ENCODE data around the gene MCUB. TPM values are rescaled to one million over a fixed set of nuclear protein-coding genes. Genes with fewer than 3 reads are reported as not detected.
"Not testable (repeated sequence)": the region's sequence is repeated elsewhere in the genome, so short reads cannot be mapped to it uniquely, and the experiment has no call there.

The MCUB gene
- polyA plus RNA-seq, 1 donor from 2014 or later: 151 TPM

- peaks cover 3% of the 10 kb centered on the region for H3K36me3 Mint-ChIP-seq
- H3K9me3 Mint-ChIP-seq: no peaks in the 10 kb centered on the region
- H3K4me3 Mint-ChIP-seq: peak overlapping the region in 3 of 4 donors; percentile 2 to 44 (median 28)
- H3K27me3 Mint-ChIP-seq: no peaks in the 10 kb centered on the region
- peaks cover 34 to 44% (median 42%) of the 10 kb centered on the region in 3 donors for H3K4me1 Mint-ChIP-seq
- peak overlapping the region; percentile 32 to 78 (median 36) for H3K27ac Mint-ChIP-seq
Observed at GRCh38 chr4:109562457-109563239, 2.6 kb downstream of the MCUB start.

- Mint-ChIP-seq H3K27ac (no peak overlapping the region), H3K4me3 (peak overlapping the region in 1 of 4 donors; percentile 31), H3K36me3 (peaks cover 12% of the 10 kb centered on the region), H3K4me1 (peaks cover 37 to 46% (median 46%) of the 10 kb centered on the region in 3 donors), H3K27me3 (no peaks in the 10 kb centered on the region), H3K9me3 (peaks cover 0 to 6% (median 0%) of the 10 kb centered on the region in 3 donors)
Observed at GRCh38 chr4:109571494-109571893, 11.4 kb downstream of the MCUB start.

GRCh38 chr4:109572154-109572553, 12.1 kb downstream of the MCUB start:
- Mint-ChIP-seq H3K9me3 (peaks cover 0 to 7% (median 0%) of the 10 kb centered on the region in 3 donors), H3K27me3 (no peaks in the 10 kb centered on the region), H3K4me1 (peaks cover 35 to 42% (median 40%) of the 10 kb centered on the region in 3 donors), H3K27ac (no peak overlapping the region), H3K36me3 (peaks cover 12% of the 10 kb centered on the region), H3K4me3 (no peak overlapping the region)

GRCh38 chr4:109574443-109574850, 14.4 kb downstream of the MCUB start:
- peak overlapping the region in 1 of 3 donors; percentile 7 for H3K27ac Mint-ChIP-seq
- peaks cover 14% of the 10 kb centered on the region for H3K36me3 Mint-ChIP-seq
- H3K27me3 Mint-ChIP-seq: no peaks in the 10 kb centered on the region
- peak overlapping the region in 1 of 4 donors; percentile 33 for H3K4me3 Mint-ChIP-seq
- H3K9me3 Mint-ChIP-seq: peaks cover 0 to 7% (median 0%) of the 10 kb centered on the region in 3 donors
- peaks cover 34 to 37% (median 35%) of the 10 kb centered on the region in 3 donors for H3K4me1 Mint-ChIP-seq

GRCh38 chr4:109574931-109575804, 15.1 kb downstream of the MCUB start:
- Mint-ChIP-seq H3K4me1 (peaks cover 30 to 33% (median 31%) of the 10 kb centered on the region in 3 donors), H3K27ac (peak overlapping the region in 1 of 3 donors; percentile 7), H3K4me3 (peak overlapping the region in 1 of 4 donors; percentile 33), H3K36me3 (peaks cover 14% of the 10 kb centered on the region), H3K9me3 (peaks cover 0 to 7% (median 0%) of the 10 kb centered on the region in 3 donors), H3K27me3 (no peaks in the 10 kb centered on the region)

GRCh38 chr4:109576462-109576861, 16.4 kb downstream of the MCUB start:
- no peak overlapping the region for H3K27ac Mint-ChIP-seq
- no peak overlapping the region for H3K4me3 Mint-ChIP-seq
- H3K27me3 Mint-ChIP-seq: no peaks in the 10 kb centered on the region
- peaks cover 0 to 3% (median 0%) of the 10 kb centered on the region in 3 donors for H3K9me3 Mint-ChIP-seq
- H3K36me3 Mint-ChIP-seq: peaks cover 13% of the 10 kb centered on the region
- peaks cover 26 to 28% (median 27%) of the 10 kb centered on the region in 3 donors for H3K4me1 Mint-ChIP-seq

GRCh38 chr4:109578846-109579245, 18.8 kb downstream of the MCUB start:
- H3K36me3 Mint-ChIP-seq: peaks cover 8% of the 10 kb centered on the region
- H3K27ac Mint-ChIP-seq: no peak overlapping the region
- no peaks in the 10 kb centered on the region for H3K27me3 Mint-ChIP-seq
- no peak overlapping the region for H3K4me3 Mint-ChIP-seq
- H3K9me3 Mint-ChIP-seq: peaks cover 0 to 3% (median 3%) of the 10 kb centered on the region in 3 donors
- peaks cover 27 to 32% (median 32%) of the 10 kb centered on the region in 3 donors for H3K4me1 Mint-ChIP-seq

- not testable (repeated sequence) for H3K27ac Mint-ChIP-seq, H3K9me3 Mint-ChIP-seq, H3K36me3 Mint-ChIP-seq, H3K27me3 Mint-ChIP-seq, H3K4me3 Mint-ChIP-seq
- peaks cover 29 to 34% (median 30%) of the 10 kb centered on the region in 3 donors for H3K4me1 Mint-ChIP-seq
Observed at GRCh38 chr4:109579997-109580396, 20.0 kb downstream of the MCUB start.

- Mint-ChIP-seq H3K4me1 (peaks cover 35 to 47% (median 44%) of the 10 kb centered on the region in 3 donors), H3K9me3 (no peaks in the 10 kb centered on the region), H3K27ac (no peak overlapping the region), H3K4me3 (no peak overlapping the region), H3K36me3 (peaks cover 14% of the 10 kb centered on the region), H3K27me3 (no peaks in the 10 kb centered on the region)
Observed at GRCh38 chr4:109588176-109588575, 28.1 kb downstream of the MCUB start.

- Mint-ChIP-seq H3K4me3 (no peak overlapping the region), H3K27me3 (no peaks in the 10 kb centered on the region), H3K27ac (no peak overlapping the region), H3K36me3 (peaks cover 14% of the 10 kb centered on the region), H3K4me1 (peaks cover 29 to 41% (median 34%) of the 10 kb centered on the region in 3 donors), H3K9me3 (no peaks in the 10 kb centered on the region)
Observed at GRCh38 chr4:109589119-109589518, 29.1 kb downstream of the MCUB start.

GRCh38 chr4:109589605-109590004, 29.6 kb downstream of the MCUB start:
- H3K27ac Mint-ChIP-seq: no peak overlapping the region
- H3K4me3 Mint-ChIP-seq: no peak overlapping the region
- H3K4me1 Mint-ChIP-seq: peaks cover 24 to 36% (median 29%) of the 10 kb centered on the region in 3 donors
- peaks cover 14% of the 10 kb centered on the region for H3K36me3 Mint-ChIP-seq
- H3K27me3 Mint-ChIP-seq: no peaks in the 10 kb centered on the region
- no peaks in the 10 kb centered on the region for H3K9me3 Mint-ChIP-seq

GRCh38 chr4:109590905-109591304, 30.9 kb downstream of the MCUB start:
- Mint-ChIP-seq H3K27ac (peak overlapping the region in 2 of 3 donors; percentile 50 to 77), H3K4me3 (no peak overlapping the region), H3K9me3 (no peaks in the 10 kb centered on the region), H3K36me3 (peaks cover 11% of the 10 kb centered on the region), H3K4me1 (peaks cover 16 to 26% (median 22%) of the 10 kb centered on the region in 3 donors), H3K27me3 (no peaks in the 10 kb centered on the region)

GRCh38 chr4:109592367-109592766, 32.3 kb downstream of the MCUB start:
- H3K27ac Mint-ChIP-seq: no peak overlapping the region
- peaks cover 8% of the 10 kb centered on the region for H3K36me3 Mint-ChIP-seq
- no peaks in the 10 kb centered on the region for H3K9me3 Mint-ChIP-seq
- H3K4me3 Mint-ChIP-seq: no peak overlapping the region
- no peaks in the 10 kb centered on the region for H3K27me3 Mint-ChIP-seq
- H3K4me1 Mint-ChIP-seq: peaks cover 13 to 20% (median 18%) of the 10 kb centered on the region in 3 donors

- not testable (repeated sequence) for H3K27me3 Mint-ChIP-seq, H3K4me3 Mint-ChIP-seq, H3K9me3 Mint-ChIP-seq, H3K27ac Mint-ChIP-seq
- Mint-ChIP-seq H3K36me3 (peaks cover 13% of the 10 kb centered on the region), H3K4me1 (peaks cover 8 to 14% (median 10%) of the 10 kb centered on the region in 3 donors)
Observed at GRCh38 chr4:109595123-109595522, 35.1 kb downstream of the MCUB start.
